Measurements from ENCODE around the gene PHLPP1. TPM values are rescaled to one million over a fixed set of nuclear protein-coding genes. Genes with fewer than 3 reads are reported as not detected.

PHLPP1 gene
- total and polyA plus RNA-seq, 9 donors: 4.4 to 15.9 (median 12.0) TPM

DNA sequence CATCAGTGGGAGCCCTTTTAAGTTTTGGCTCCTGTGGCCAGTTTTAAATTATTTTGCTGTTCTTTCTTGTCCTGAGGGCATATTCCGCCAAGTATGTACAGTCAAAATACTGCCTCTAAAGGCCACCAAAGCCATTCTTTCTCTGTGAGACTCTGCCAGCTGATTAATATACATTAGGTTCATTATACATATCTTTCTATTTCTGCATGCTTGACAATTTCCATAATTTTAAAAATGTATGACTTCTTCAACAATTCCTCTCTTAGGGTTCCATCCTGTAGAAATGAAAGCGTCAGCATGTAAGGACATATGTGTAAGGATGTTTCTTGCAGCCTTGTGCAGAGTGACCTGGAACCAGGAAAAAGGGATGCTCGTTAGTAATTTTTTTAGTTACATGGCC lies 291.9 kb downstream of the PHLPP1 start:
- 69 to 76% (median 74%) methylated on average over 3 of the region's 3 CpGs for WGBS, 3 donors
- no peaks in the 10 kb centered on the region for H3K9me3 ChIP-seq
- H3K4me3 ChIP-seq: no peak overlapping the region
- no peak for DNase-seq
- no peaks in the 10 kb centered on the region for H3K27me3 ChIP-seq
- no peak for TF ChIP-seq EP300 (IDR thresholded peaks at IDR 0.05)
- TF ChIP-seq, protein P1, sequence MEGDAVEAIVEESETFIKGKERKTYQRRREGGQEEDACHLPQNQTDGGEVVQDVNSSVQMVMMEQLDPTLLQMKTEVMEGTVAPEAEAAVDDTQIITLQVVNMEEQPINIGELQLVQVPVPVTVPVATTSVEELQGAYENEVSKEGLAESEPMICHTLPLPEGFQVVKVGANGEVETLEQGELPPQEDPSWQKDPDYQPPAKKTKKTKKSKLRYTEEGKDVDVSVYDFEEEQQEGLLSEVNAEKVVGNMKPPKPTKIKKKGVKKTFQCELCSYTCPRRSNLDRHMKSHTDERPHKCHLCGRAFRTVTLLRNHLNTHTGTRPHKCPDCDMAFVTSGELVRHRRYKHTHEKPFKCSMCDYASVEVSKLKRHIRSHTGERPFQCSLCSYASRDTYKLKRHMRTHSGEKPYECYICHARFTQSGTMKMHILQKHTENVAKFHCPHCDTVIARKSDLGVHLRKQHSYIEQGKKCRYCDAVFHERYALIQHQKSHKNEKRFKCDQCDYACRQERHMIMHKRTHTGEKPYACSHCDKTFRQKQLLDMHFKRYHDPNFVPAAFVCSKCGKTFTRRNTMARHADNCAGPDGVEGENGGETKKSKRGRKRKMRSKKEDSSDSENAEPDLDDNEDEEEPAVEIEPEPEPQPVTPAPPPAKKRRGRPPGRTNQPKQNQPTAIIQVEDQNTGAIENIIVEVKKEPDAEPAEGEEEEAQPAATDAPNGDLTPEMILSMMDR (IDR thresholded peaks at IDR 0.05): no peak
- no peak for TF ChIP-seq POLR2A (IDR thresholded peaks at IDR 0.05)
- H3K36me3 ChIP-seq: no peaks in the 10 kb centered on the region
- H3K4me1 ChIP-seq (ENCODE audit: insufficient read depth): no peaks in the 10 kb centered on the region
- intact Hi-C loops (cut with DNase I): no loop called here
- H3K27ac ChIP-seq: no peak overlapping the region

DNA sequence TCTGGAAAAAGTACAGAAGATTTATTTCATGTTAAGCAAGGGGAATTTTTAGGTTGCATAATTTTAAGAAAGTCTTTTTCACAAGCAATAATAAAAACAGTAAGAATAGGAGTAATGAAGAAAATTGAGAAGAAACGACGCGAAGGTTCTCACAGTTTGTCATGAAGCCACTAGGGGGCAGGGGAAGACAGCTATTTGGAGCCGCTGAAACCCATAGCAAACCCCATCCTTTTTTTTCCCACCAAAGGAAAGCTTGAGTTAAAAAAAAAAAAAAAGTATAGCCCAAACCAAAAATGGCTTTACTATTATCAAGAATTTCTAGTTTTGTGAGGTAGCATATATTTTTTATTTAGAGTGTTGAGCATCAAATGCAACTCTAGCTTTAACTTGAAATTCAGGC lies 300.9 kb downstream of the PHLPP1 start:
- Histone ChIP-seq H3K36me3 (no peaks in the 10 kb centered on the region), H3K27ac (no peak overlapping the region), H3K4me1 (ENCODE audit: insufficient read depth) (no peaks in the 10 kb centered on the region), H3K4me3 (no peak overlapping the region), H3K9me3 (no peaks in the 10 kb centered on the region), H3K27me3 (no peaks in the 10 kb centered on the region)
- WGBS, 3 donors: 0 to 1% (median 1%) methylated on average over 4 of the region's 4 CpGs
- peak in 4 of 5 donors; percentile 35 to 62 (median 48) for DNase-seq
- intact Hi-C loops (cut with DNase I): loop anchor here (2.0 to 10.0 kb wide), 4 partner anchors 306 to 429 kb away; no protein-coding TSS in a partner anchor
- TF ChIP-seq EP300 (IDR thresholded peaks at IDR 0.05): no peak
- TF ChIP-seq POLR2A (IDR thresholded peaks at IDR 0.05): no peak
- TF ChIP-seq, protein P1 (IDR thresholded peaks at IDR 0.05): peak; percentile 56 to 80 (median 57)

DNA sequence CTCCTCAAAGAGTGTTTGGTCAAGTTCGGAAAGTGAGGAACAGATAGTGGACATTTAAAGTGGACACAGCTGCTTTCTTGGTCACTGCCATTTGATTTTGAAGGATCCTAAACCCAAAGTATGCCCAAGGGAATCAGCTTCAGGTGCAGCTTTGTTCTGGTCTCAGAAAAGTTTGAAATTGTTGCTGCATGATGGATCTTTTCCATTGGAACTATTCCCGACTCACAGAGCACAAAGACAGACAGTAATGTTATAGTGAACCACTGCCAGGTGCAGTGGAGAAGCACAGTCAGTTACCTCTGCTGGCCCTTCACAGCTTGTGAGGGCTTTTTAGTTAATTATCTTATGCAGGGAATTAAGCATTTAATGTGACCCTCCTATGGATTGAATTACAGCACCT lies 301.7 kb downstream of the PHLPP1 start:
- Histone ChIP-seq H3K36me3 (no peaks in the 10 kb centered on the region), H3K27ac (no peak overlapping the region), H3K27me3 (no peaks in the 10 kb centered on the region), H3K9me3 (no peaks in the 10 kb centered on the region), H3K4me1 (ENCODE audit: insufficient read depth) (no peaks in the 10 kb centered on the region), H3K4me3 (no peak overlapping the region)
- TF ChIP-seq POLR2A (IDR thresholded peaks at IDR 0.05) (no peak), EP300 (IDR thresholded peaks at IDR 0.05) (no peak)
- TF ChIP-seq, protein P1 (IDR thresholded peaks at IDR 0.05): no peak
- 48 to 53% (median 48%) methylated on average over 2 of the region's 2 CpGs for WGBS, 3 donors
- DNase-seq: no peak
- intact Hi-C loops (cut with DNase I): loop anchor here (2.0 to 10.0 kb wide), 4 partner anchors 305 to 428 kb away; no protein-coding TSS in a partner anchor

DNA sequence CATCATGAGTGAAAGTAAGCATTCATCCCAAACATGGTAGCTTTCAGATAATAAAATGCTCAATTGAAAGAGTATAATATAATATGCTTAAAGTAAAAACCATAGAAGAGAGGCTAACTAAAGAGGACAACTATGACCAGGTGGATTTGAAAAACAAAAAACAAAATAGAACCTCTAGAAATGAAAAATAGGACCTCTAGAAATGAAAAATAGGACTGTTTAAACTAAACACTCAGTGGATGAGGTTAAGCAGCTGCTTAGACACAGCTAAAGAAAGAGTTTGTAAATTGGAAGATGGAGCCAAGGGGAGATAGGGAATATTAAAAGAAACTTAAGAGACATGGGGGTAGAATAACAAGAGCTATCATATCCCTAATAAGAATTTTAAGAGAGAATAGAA lies 302.6 kb downstream of the PHLPP1 start:
- H3K27me3 ChIP-seq: no peaks in the 10 kb centered on the region
- intact Hi-C loops (cut with DNase I): loop anchor here (2.0 to 10.0 kb wide), 4 partner anchors 304 to 427 kb away; no protein-coding TSS in a partner anchor
- no peak for TF ChIP-seq EP300 (IDR thresholded peaks at IDR 0.05)
- TF ChIP-seq, protein P1 (IDR thresholded peaks at IDR 0.05): no peak
- no peak for TF ChIP-seq POLR2A (IDR thresholded peaks at IDR 0.05)
- H3K4me3 ChIP-seq: no peak overlapping the region
- DNase-seq: no peak
- no peak overlapping the region for H3K27ac ChIP-seq
- H3K36me3 ChIP-seq: no peaks in the 10 kb centered on the region
- no peaks in the 10 kb centered on the region for H3K9me3 ChIP-seq
- no peaks in the 10 kb centered on the region for H3K4me1 ChIP-seq (ENCODE audit: insufficient read depth)

Data from ovary (tissue), 9 donors.